Upper lobe of left lung (tissue), 4 donors: ENCODE data around the gene SLC5A5.

Source experiments
- POLR2A ChIP-seq, 4 donors: fragments of 450-650 bp; IDR thresholded peaks; one replicate each; pipeline ENCODE4 v1.5.1; 2016 to 2017; ENCODE audit warnings: antibody characterized with exemption in 4 of 4, mild to moderate bottlenecking in 2 of 4
- POLR2AphosphoS5 ChIP-seq, 2 donors: sonication (generic); formaldehyde crosslinking; IDR thresholded peaks; one replicate each; pipeline ENCODE4 v1.5.1; 2017; ENCODE audit warnings: antibody characterized with exemption in 2 of 2
- TF ChIP-seq, protein P1 (sequence below), 6 experiments: fragments of 450-650 bp in 4 of 6; fragments of 200-600 bp in 2 of 6; sonication (generic) in 2 of 6; IDR thresholded peaks; one replicate each; pipeline ENCODE4 v1.5.1; 2016 to 2019; ENCODE audit warnings: antibody characterized with exemption in 6 of 6

DNA sequence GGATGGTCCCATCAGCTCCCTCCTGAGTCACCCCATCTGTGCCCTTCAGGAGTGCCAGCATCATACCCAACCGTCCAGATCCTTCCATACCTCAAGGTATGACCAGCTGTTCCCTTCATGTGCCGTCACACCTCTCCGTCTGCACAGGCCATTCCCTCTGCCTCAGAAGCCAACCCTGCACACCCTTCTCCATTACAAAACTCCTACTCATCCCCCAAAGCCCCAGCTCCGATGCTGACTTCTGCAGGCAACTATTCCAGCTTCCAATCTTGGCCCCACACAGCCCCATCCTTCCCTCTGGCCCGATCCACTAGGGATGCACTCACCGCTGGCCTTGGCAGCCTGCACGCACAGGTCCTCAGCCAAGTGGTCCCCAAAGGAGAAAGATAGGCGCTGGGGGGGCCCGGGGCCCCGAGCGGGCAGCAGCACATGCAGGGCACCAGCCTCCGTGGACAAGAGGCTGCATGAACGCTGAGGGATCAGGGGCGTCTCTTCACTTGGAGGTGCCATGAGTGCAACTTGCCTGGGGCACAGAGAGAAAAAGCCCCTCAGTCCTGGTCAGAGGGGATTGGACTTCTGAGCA is 27.7 kb upstream of the SLC5A5 start:
- TF ChIP-seq POLR2AphosphoS5 (IDR thresholded peaks at IDR 0.05), result no peak
- TF ChIP-seq, protein P1, sequence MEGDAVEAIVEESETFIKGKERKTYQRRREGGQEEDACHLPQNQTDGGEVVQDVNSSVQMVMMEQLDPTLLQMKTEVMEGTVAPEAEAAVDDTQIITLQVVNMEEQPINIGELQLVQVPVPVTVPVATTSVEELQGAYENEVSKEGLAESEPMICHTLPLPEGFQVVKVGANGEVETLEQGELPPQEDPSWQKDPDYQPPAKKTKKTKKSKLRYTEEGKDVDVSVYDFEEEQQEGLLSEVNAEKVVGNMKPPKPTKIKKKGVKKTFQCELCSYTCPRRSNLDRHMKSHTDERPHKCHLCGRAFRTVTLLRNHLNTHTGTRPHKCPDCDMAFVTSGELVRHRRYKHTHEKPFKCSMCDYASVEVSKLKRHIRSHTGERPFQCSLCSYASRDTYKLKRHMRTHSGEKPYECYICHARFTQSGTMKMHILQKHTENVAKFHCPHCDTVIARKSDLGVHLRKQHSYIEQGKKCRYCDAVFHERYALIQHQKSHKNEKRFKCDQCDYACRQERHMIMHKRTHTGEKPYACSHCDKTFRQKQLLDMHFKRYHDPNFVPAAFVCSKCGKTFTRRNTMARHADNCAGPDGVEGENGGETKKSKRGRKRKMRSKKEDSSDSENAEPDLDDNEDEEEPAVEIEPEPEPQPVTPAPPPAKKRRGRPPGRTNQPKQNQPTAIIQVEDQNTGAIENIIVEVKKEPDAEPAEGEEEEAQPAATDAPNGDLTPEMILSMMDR (IDR thresholded peaks at IDR 0.05), result no peak
- TF ChIP-seq POLR2A (IDR thresholded peaks at IDR 0.05), result no peak
